Stimulated activated CD4-positive, alpha-beta T cell treated with anti-CD3 and anti-CD28 coated beads, Interleukin-4, amount 100 ng/mL, for 4 hours (primary cell): ENCODE measurements around the gene CALB2.
"Not testable (repeated sequence)": the region's sequence is repeated elsewhere in the genome, so short reads cannot be mapped to it uniquely, and the experiment has no call there.

Source experiments
- DNase-seq, 2 experiments: peaks; one replicate each; pipeline ENCODE4 v3.0.0-alpha.2; 2020

CALB2 gene

DNA sequence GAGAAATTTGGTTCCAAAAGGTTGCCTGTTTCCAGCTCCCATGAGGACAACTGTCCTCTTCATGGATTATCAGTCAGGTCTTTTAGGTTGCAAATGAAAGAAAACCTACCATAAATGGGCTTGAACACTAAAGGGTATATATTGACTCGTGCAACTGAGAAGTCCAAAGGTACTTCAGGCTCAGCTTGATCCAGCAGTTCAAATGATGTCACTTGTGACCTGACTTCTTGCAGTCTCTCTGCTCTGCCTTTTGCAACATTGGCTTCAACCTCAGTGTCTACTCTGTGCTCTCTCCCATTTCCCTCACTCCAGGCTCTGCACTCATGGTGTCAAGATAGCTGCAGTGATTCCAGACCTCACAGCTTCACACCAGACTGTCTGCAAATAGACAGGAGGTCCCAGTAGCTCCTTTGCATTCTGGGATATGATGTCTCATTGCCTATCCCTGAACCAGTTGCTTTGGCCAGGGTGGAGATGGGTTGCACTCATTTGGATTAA is 5.5 kb upstream of the CALB2 start:
- DNase-seq, result no peak

- no peak for DNase-seq
Measured at GRCh38 chr16:71353736-71354135, 4.8 kb upstream of the CALB2 start.

- no peak for DNase-seq
Measured at GRCh38 chr16:71354156-71354555, 4.4 kb upstream of the CALB2 start.

DNA sequence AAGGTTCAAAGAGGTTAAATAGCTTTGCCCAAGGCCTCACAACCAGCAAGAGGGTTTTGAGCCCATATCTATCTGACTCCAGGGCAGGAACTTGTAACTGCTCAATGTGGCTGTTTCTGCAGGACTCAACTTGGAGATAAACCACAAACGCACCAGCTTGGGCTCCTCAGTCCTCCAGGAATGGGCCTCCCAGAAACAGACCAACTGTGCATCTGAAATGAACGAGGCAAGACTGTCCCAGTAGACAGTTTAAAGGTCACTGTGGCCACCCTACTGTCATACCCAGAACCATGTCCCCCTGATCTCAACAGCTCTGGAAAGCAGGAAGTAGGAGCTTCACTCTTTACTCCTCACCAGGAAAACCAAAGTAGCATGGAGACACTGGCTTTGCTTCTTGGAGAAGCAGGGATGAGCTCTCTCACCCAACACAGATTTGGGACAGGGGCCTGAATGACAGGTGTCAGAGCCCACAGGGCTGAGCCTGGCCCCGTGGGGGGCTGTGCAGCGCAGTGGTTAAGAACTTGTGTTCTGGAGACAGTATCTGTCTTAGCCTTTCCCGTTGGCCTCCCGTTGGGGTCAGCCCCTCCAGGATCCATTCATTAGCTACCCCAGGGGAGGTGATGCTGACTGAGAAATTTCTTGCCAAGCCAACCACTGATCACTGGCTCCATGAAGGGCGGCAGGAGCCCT is 2.3 kb upstream of the CALB2 start:
- no peak for DNase-seq

- DNase-seq, result not testable (repeated sequence)
Measured at GRCh38 chr16:71356936-71357335, 1.6 kb upstream of the CALB2 start.

- no peak for DNase-seq
Measured at GRCh38 chr16:71357681-71358080, 842 bp upstream of the CALB2 start.

GRCh38 chr16:71359431-71359830 is 908 bp downstream of the CALB2 start:
- no peak for DNase-seq

DNA sequence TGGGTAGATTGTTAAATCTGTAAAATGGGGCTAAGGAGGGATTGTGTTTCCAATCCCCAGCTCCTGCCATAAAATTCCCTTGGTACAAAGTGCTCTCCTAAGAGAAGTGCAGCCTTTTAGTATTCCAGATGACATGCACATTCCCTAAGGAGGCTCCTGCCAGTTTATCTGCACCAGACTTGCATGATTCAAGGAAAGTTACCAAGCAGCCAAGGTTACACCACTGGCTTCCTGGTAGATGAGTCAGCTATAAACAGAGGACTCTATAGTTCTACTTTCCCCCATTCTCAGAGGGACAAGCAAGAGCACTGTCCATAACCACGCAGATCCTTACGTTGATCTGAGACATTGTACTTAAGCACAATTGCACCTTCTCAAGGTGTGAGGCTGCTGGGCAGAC is 1.9 kb downstream of the CALB2 start:
- no peak for DNase-seq

DNA sequence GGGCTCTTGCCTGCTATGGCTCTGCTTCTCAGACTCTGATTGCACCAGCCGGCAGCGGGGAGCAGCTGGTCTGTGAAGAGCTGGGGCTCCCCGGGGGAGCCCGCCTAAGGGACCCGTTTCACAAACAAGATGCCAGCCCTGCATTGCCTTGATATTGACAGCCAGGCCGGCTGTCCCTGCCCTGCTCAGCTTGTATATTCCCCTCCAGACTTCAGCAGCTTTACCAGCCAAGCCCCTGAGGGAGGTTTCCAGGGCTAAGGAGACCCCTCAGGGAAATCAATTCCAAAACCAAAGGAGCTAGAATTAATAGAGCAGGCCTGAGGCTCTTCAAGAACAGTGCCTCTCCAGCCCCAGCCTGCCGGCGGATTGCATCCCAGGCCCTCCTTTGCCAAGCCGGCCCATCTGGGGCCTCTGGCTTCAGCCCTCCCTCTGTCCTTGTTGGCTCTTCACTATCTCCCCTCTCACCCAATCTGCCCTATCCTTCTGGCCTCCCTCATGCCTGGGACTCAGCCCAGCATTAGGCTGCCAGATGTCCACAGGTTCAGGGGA is 5.7 kb downstream of the CALB2 start:
- DNase-seq, result no peak

GRCh38 chr16:71365021-71365420 is 6.5 kb downstream of the CALB2 start:
- DNase-seq, result no peak

DNA sequence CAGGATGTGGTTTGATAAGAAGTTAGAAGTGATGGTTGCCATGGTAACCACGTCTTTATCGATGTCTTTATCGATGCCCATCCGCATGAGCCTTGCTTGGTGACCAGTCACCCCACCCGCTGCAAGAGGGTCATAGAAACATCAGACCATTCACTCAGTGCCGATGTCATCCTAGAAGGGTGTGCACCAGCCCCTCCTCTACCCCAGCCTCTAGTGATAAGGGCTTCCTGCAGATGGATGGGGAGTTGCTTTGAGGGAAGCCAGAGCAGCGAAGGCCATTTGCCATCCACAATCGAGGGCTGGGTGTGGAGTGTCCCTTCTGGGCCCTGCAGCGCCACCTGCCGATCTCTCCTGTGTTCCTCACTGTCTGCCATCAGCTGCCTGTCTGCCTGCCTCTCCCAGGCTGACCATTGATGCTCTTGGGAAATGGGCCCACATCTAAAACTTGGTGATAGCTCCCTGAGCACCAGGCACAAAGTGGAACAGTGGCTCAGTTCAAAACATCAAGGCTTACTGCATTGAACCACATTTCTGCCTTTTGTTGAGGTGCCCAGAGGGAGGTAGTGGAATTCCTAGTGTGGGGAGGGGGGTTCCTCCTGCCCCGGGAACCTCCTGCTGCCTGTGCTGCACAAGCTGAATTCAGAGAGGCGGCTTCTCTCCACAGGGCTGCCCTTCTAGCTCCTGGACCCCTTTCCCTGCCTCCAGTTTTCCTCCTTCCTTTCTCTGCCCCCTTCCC is 8.9 kb downstream of the CALB2 start:
- DNase-seq, result peak in 1 of 2 experiments; percentile 10

- no peak for DNase-seq
Measured at GRCh38 chr16:71368958-71369357, 10.4 kb downstream of the CALB2 start.

DNA sequence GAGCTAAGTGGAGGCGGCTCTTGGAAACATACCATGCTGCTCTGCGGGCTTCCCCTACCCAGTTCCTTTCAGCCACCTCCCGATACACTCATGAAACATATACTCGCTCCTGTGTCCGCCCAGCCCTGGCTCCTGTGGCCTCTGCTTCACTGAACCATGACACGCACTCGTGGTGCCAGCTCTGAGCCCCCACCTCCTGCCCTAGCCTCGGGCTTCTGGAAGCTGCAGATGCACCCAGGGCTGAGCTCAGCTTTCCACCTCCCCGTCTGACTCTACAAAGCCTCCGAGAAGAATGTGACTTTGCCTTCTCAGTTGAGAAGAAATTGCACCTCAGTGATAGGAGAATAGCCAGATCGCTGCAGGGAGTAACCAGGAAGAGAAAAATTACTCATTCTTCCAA is 11.0 kb downstream of the CALB2 start:
- DNase-seq, result no peak

DNA sequence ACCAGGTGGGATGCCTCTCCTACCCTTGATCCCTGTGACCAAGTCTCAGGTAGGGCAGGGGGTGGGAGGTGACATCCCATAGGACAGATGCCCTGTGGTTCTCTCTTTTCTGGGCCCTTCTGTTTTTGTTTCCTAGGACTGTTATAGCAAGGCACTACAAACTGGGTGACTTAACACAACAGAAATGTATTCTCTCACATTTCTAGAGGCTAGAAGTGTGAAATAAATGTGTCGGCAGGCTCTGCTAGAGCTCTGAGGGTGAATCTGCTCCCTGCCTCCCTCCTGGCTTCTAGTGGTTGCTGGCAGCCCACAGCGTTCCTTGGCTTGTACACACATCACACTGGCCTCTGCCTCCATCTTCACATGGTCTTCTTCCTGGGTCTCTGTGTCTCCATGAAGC is 12.7 kb downstream of the CALB2 start:
- no peak for DNase-seq

- DNase-seq, result no peak
Measured at GRCh38 chr16:71373073-71373472, 14.6 kb downstream of the CALB2 start.

DNA sequence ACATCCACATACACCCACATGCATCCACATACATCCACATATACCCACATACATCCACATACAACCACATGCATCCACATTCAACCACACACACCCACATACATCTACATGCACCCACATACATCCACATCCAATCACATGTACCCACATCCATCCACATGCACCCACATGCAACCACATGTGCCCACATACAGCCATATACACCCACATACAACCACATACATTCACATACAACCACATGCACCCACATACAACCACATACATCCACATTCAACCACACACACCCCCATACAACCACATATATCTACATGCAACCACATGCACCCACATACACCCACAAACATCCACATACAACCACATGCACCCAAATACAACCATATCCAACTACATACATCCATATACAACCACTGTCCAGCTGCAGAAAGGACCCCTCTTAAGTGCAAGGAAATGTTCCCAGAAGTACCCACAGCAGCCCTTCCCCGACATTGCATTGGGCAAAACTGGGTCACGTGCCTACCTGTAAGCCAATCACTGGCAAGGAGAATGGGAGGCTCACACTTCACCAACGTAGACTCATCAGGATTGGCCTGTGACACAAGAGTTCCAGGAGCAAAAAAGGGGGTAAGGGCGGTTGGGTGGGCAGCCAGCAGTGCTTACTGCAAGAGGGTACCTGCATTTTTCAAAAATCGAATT is 18.1 kb downstream of the CALB2 start:
- DNase-seq, result no peak

DNA sequence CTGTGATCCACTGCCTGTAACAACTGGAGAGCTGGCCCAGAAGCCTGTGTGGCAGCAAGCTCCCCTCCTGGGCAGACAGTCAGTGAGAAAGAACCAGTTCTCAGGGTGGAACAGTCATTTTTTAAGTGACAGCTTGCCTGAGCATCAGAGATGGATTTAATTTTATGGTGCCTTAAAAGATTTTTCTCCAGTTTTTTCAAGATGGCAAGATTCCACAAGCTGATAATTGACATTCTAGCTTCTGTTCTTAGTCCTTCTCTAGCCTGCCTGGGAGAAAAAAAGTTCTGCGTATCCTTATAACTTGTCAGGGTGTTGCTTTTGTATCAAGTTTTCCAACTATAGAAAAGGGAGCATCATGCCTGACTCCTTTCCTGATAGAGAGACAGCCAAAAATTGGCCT is 21.2 kb downstream of the CALB2 start:
- no peak for DNase-seq

DNA sequence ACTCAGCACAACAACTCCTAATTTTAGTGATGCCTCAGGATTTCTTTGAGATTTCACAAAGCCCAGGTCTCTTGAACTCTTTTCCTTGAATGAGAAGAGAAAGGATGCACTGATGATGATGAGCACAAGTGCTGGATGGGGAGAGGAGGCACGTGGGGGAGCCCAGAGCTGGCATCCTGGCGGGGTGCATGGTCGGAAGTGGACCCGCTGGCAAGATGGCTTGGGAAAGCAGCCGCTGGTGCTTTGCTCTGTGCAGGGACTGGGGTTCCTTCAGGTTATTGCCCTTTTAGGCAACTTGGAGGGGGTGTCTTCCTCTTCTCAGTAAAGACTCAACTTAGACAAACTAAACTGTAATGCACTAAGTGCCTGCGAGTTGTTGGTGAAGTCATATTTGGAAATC is 22.3 kb downstream of the CALB2 start:
- no peak for DNase-seq

GRCh38 chr16:71383054-71383773 is 24.7 kb downstream of the CALB2 start:
- DNase-seq, result no peak

DNA sequence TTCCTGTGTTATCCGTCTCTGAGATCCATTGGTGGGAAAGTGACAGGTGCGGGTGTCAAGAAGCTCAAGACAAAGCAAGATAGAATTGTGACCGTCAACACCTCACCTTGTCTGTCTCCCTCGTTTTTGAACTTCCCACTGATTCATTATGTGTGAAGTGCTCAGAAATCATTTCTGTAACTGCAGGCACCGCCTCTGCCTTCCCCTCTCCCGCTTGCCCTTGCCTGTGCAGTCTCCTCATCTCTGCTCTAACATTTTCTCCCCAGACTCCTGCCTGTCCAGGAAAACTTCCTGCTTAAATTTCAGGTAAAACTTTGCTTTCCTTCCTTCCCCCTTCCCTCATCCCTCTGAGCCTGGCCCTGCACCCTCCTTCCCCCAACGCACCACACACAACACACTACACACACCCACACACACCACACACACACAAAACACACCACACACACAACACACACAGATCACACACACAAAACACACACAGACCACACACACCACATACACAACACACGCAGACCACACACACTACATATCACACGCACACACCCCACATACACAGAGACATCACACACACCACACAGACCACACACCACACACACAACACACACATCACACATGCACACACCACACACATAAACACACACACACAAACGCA is 25.7 kb downstream of the CALB2 start:
- DNase-seq, result no peak

DNA sequence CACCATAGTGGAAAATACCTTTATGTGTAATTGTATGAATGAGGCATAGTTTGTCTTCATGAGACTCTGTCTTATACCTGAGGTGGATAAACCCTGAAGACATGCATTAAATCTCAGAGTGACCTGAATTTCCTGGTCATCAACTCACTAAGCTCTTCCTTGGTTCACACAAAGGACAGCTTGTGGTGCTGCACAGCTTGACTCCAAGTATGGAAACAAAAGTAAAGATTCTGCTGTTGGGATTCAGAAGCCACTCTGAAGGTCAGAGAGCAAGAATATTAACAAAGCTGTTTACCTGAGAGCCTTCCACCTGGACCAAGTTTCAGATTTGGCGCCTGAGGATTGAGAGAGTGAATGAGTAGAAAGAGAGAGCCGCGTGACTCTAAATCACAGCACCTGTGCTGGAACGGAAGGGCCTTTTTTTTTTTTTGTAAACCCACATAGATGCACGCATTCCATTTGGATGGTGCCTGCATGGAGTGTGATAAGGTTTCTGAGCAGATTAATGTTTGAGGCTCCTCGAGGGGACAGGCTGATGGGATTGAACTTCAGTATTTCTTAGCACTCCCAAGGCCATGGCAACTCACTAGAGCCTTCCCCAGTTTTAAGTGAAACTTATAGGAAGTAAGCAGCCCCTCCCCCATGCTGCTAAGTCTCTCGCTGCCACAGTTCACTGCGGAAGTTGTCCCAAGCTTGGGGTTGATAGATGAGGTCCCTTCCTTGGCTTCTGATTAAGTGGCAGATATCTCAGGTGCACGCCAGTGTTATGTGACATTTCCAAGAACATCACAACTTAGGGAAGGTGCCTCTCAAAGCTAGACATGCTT is 28.7 kb downstream of the CALB2 start:
- DNase-seq, result no peak
